ENCODE measurements around the gene CSRP1. TPM values are rescaled to one million over a fixed set of nuclear protein-coding genes. Genes with fewer than 3 reads are reported as not detected.

CSRP1 gene
- total RNA-seq, 1 donor from 2014 or later: 41.4 TPM

GRCh38 chr1:201518071-201518470 is 11.1 kb upstream of the CSRP1 start:
- DNase-seq: no peak
- ATAC-seq: no peak
- intact Hi-C loops (cut with micrococcal nuclease): loop anchor here (10.0 kb wide), 1 partner anchor 73 kb away; no protein-coding TSS in a partner anchor

DNA sequence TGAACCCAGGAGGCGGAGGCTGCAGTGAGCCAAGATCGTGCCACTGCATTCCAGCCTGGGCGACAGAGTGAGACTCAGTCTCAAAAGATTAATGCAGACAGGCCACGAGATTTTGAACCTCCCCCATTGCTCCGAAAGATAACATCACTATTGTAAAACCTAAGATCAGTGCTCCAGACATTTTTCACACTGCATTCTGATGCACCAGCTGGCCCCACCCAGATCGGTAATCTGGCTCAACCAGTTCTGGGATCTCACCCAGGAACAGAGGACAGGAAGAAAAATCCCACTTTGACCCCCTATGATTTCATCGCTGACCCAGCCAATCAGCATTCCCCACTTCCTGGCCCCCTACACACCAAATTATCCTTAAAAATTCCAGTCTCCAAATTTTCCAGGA is 10.7 kb upstream of the CSRP1 start:
- ATAC-seq (no peak), DNase-seq (no peak)

DNA sequence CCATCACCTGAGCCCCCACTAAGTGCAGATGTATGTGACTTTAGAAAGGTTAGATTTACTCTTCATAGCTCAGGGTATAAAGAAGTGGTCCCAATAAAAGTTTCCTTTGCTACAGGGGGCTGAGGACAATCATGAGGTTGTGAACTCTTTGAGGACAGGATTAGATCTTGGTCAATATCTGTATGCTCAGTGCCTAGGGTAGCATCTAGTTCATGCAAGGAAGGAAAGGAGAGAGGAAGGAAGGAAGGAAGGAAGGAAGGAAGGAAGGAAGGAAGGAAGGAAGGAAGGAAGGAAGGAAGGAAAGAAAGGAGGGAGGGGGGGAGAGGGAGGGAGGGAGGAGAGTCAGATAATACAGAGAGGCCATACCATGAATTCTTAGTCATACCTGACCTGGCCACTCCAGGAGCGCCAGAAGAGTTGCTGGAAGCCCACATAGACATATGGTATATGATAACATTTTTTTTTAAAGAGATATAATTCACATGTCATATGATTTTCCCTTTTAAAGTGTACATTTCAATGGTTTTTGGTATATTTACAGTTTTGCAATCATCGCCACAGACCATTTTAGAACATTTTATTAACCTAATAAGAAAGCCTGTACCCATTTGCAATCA is 9.7 kb upstream of the CSRP1 start:
- intact Hi-C loops (cut with micrococcal nuclease): loop anchor here (10.0 kb wide), 1 partner anchor 72 kb away; no protein-coding TSS in a partner anchor
- ATAC-seq (no peak), DNase-seq (no peak)

More for the DNA sequence above, 10.7 kb upstream of the CSRP1 start:
- intact Hi-C loops (cut with micrococcal nuclease): loop anchor here (10.0 kb wide), 1 partner anchor 73 kb away; no protein-coding TSS in a partner anchor

DNA sequence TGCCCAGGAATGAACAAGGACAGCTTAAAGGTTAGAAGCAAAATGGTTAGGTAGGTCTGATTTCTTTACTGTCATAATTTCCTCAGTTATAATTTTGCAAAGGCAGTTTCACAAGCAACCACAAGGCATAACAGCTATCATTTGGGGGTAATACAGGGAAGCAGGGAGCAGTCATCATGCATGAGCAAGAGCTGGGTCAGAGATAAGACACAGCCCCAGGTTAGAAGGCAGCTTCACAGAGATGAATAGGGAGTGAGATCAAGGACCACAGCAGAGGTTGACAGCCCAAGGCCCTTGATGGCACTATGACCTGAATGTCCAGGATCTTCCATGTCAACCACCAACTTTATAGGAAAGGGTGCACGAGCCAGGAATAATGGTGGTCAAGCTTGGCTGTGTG is 9.0 kb upstream of the CSRP1 start:
- intact Hi-C loops (cut with micrococcal nuclease): loop anchor here (10.0 kb wide), 1 partner anchor 71 kb away; no protein-coding TSS in a partner anchor
- no peak for ATAC-seq
- DNase-seq: no peak

- ATAC-seq (no peak), DNase-seq (no peak)
- intact Hi-C loops (cut with micrococcal nuclease): loop anchor here (10.0 kb wide), 1 partner anchor 70 kb away; no protein-coding TSS in a partner anchor
These were observed 8.3 kb upstream of the CSRP1 start for GRCh38 chr1:201515062-201515750.

DNA sequence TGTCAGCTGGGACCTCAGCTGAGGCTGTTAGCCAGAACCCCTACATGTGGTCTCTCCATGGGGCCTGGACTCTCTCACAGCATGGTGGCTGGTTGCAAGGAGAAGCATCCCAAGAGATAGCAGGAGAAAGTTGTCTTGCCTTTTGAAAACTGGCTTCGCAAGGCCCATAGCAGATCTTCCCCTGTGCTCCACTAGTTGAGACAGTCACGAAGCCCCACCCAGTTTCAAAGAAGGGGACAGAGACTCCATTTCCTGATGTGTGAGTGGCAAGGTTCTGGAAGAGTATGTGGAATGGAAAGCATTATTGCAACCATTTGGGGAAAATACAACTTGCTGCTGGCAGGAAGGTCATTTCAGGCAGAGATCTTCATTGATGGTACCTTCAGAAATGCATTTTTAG is 7.5 kb upstream of the CSRP1 start:
- DNase-seq (no peak), ATAC-seq (no peak)
- intact Hi-C loops (cut with micrococcal nuclease): loop anchor here (10.0 kb wide), 1 partner anchor 70 kb away; no protein-coding TSS in a partner anchor

DNA sequence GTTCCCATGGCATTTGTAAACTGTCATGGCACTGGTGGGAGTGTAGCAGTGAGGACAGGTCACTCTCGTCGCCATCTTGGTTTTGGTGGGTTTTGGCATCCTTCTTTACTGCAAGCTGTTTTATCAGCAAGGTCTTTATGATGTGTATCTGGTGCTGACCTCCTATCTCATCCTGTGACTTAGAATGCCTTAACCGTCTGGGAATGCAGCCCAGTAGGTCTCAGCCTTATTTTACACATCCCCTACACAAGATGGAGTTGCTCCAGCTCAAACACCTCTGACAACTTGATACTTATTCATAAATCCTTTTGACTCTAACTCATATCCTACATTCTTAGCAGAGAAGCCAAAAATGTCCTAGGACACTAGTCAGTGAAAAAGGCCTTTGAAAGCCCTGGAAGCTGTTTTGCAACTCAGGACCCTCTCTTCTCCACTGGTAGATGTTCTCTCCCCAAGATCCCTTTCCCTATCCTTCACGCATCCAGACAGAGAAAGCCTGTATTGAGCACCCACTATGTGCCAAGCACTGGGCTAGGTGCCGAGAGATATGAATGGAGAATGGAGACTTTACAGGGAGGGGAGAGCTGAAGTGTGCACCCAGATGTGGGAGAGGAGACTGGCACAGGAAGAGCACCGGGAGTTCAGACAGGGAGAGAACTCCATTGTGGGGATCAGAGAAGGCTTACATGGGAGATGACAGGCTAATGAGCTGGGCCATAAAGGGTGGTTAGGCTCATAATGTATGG is 6.7 kb upstream of the CSRP1 start:
- ATAC-seq (no peak), DNase-seq (no peak)
- intact Hi-C loops (cut with micrococcal nuclease): loop anchor here (2.0 to 10.0 kb wide), 2 partner anchors 31 to 69 kb away; no protein-coding TSS in a partner anchor

DNA sequence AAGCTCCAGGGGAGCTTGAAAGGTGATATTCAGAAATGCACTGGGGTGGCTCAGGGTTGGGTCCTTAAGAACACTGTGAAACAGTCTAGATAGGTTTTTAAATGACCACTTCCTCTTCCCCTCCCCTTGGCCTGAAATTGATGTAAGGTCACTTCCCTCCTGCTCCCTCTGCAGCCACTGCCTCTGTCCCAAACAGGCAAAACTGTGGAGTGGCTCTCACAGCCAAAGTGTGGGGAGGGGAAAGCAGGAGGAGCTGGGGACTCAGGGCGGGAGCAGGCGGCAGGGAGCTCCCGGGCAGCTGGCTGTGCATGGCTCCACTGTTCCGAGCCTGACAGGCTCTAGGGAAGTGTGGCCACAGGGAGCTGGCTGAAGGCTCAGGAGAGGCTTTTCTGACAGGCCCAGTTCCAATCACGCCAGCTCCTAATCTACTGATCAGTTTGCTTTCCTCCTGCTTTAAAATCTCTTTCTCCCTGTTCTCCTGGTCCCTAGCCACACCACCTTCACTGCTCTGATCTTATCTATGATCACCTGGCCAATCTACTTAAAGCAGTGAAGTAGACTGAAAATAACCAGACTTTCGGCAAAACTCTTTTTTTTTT is 5.1 kb upstream of the CSRP1 start:
- intact Hi-C loops (cut with micrococcal nuclease): loop anchor here (2.0 to 10.0 kb wide), 2 partner anchors 29 to 67 kb away; no protein-coding TSS in a partner anchor
- peak; percentile 79 for DNase-seq
- peak; percentile 81 for ATAC-seq

- no peak for ATAC-seq
- DNase-seq: no peak
- intact Hi-C loops (cut with micrococcal nuclease): loop anchor here (10.0 kb wide), 1 partner anchor 67 kb away; no protein-coding TSS in a partner anchor
These were observed 4.5 kb upstream of the CSRP1 start for GRCh38 chr1:201511396-201511940.

DNA sequence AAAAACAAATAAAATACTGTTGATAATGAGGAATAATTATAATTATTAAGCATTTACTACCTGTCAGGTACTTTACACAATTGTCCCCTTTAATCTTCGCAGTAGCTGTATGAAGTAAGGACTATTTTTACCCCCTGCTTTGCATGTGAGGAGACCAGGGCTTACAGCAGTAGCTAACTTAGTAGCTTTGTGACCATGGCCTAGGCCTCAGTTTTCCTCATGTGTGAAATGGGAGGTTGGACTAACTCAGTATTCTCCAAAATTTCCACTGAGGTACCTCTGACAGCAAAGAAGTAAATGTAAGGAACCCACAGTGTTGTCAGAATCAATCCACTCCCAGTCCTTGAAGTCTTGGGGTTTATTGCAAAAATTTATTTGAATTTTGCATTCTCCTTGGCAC is 3.8 kb upstream of the CSRP1 start:
- ATAC-seq: no peak
- intact Hi-C loops (cut with micrococcal nuclease): loop anchor here (10.0 kb wide), 1 partner anchor 66 kb away; no protein-coding TSS in a partner anchor

DNA sequence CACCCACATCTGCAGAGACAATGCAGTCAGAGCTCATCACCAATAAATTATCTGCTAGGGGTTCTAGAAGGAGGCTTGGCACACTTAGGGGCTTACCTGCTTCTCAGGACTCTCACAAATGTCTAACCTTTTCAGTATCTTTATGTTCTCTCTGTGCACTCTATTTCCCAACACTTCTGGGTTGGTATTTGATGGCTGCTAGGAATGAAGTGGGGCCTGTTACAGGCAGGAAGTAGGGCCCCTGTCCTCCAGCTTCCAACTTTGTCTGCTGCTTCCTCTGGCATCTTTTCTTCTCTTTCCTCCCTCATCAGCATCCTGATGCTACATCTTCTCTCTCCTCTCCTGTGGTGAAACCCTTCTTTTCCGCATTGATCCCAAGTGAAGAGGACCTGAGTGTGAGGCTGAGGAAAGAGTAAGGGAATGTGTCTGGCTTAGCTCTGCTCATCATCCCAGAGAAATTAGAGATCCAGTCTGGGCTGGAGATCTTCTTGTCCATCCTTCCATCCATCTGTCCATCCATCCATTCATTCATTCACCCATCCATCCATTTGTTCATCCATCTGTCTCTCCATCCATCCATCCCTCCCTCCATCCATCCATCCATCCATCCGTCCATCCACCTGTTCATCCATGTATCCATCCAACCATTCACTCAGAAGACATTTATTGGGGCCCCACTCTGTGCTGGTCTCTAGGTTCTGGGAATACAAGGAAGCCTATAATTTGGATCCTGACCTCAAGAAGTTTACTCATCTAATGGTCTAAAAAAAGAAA is 2.9 kb upstream of the CSRP1 start:
- ATAC-seq: no peak
- DNase-seq: no peak
- intact Hi-C loops (cut with micrococcal nuclease): loop anchor here (10.0 kb wide), 1 partner anchor 65 kb away; no protein-coding TSS in a partner anchor

More for the DNA sequence above, 3.8 kb upstream of the CSRP1 start:
- no peak for DNase-seq

GRCh38 chr1:201508809-201509208 is 1.9 kb upstream of the CSRP1 start:
- DNase-seq: no peak
- intact Hi-C loops (cut with micrococcal nuclease): no loop called here
- no peak for ATAC-seq

GRCh38 chr1:201507360-201507675 is 395 bp upstream of the CSRP1 start:
- intact Hi-C loops (cut with micrococcal nuclease): no loop called here
- ATAC-seq (peak; percentile 3), DNase-seq (no peak)

GRCh38 chr1:201506092-201506491 is 831 bp downstream of the CSRP1 start:
- DNase-seq (no peak), ATAC-seq (no peak)
- intact Hi-C loops (cut with micrococcal nuclease): no loop called here

GRCh38 chr1:201505503-201505890 is 1.4 kb downstream of the CSRP1 start:
- ATAC-seq: peak; percentile 9
- intact Hi-C loops (cut with micrococcal nuclease): no loop called here
- DNase-seq: no peak

DNA sequence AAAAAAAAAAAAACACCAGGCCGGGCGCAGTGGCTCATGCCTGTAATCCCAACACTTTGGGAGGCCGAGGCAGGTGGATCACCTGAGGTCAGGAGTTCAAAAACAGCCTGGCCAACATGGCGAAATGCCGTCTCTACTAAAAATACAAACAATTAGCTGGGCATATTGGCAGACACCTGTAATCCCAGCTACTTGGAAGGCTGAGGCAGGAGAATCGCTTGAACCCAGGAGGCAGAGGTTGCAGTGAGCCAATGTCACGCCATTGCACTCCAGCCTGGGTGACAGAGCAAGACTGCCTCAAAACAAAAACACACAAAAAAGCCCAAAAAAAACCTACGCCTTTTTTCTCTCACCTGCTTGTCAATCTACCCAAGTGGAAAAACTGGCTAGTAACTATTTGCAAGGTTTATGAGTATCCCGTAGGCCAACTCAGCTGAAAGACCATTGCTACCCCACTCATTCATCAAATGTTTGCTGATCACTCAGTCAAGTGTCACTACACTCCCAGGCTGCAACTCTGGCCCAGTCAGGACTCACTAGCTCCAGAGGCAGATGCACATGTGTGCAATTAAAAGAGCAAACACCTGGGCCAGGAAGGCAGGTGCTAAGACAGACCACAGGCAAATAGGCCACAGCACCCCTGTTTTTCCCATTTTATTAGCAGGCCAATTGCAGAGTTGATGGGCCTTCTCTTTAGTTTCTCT is 2.0 kb downstream of the CSRP1 start:
- intact Hi-C loops (cut with micrococcal nuclease): no loop called here

DNA sequence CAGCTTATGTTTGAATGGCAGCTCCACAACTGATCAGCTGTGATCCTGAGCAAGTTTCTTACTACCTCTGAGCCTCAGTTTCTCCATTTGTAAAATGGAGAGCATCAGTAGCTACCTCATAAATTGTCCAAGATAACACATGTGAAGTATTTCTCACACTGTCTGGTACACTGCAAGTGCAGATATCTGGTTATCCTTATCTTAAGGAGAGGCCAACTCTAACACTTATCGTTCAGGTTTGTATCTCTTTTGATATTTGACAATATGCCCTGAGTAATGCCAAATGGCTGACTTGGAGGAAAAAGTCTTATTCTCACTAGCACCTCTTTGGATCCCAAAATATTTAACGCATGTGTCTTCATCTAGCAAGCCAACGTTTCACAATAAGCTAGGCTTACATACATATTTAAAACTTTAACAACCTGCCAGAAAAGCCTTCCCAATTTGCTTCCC is 2.7 kb downstream of the CSRP1 start:
- DNase-seq (no peak), ATAC-seq (no peak)
- intact Hi-C loops (cut with micrococcal nuclease): no loop called here

More for the DNA sequence above, 2.0 kb downstream of the CSRP1 start:
- ATAC-seq (no peak), DNase-seq (no peak)

Data from left ventricle myocardium superior (tissue), 1 donor.